NCI-H146 treated with DMSO at 0.1 percent for 48 hours (cell line): ENCODE results near the gene EIF3B.
"Not testable (repeated sequence)": the region's sequence is repeated elsewhere in the genome, so short reads cannot be mapped to it uniquely, and the experiment has no call there.

Source experiments
- DNase-seq: peaks from one replicate; lab custom pipeline; 2025; ENCODE audit not compliant: unreplicated experiment; lab: John Stamatoyannopoulos, UW

Gene EIF3B

DNA sequence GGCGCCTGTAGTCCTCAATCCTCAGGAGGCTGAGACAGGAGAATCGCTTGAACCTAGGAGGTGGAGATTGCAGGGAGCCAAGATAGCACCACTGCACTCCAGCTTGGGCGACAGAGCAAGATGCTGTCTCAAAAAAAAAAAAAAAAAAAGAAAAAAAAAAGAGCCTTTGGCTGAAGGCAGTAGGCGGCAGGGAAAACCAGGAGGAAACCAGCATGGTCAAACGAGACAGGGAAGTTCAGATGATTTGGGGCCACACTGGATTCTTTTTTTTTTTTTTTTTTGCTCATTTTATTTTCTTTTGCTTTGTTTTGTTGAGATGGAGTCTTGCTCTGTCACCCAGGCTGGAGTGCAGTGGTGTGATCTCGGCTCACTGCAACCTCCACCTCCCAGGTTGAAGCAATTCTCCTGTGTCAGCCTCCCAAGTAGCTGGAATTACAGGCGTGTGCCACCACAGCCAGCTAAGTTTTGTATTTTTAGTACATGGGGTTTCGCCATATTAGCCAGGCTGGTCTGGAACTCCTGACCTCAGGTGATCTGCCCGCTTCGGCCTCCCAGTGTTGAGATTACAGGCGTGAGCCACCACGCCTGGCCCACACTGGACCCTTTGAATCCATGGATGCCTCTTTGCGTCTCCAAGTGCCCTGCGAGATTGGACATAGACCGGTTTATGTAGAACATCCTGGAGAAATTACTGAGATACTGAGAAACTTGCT lies 7.1 kb upstream of the EIF3B start:
- not testable (repeated sequence) for DNase-seq

- no peak for DNase-seq
Measured at GRCh38 chr7:2350055-2350454, 4.6 kb upstream of the EIF3B start.

GRCh38 chr7:2350861-2351260 lies 3.8 kb upstream of the EIF3B start:
- DNase-seq = no peak

GRCh38 chr7:2353113-2353935 lies 1.3 kb upstream of the EIF3B start:
- no peak for DNase-seq

DNA sequence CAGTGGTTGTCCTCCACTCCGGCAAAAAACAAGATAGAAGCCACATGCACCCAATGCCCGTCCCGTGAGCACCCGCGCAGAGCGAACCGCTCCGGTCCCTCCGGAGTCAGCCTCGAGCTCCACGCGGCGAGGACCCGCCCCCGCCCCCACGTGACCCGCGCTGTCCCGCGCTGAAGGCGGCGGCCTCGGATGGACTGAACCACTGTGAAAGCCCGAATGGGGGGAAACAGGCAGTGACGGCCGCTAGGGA lies 766 bp upstream of the EIF3B start:
- no peak for DNase-seq

GRCh38 chr7:2354939-2355704 lies 495 bp downstream of the EIF3B start:
- no peak for DNase-seq

DNA sequence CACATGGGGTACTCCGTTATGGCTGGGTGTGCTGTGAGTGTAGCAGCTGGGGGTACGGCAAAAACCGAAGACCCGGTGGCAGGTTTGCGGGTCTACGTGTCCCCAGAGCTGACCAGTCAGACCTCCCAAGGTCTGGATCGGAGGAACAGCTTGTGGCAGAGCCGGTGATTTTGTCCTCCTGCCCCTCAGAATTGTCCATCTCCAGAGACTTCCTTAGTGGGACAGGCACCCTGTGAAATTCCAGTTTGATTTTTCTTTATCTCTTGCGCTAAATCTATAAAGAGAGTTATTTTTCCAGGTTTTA lies 1.0 kb downstream of the EIF3B start:
- DNase-seq = no peak

DNA sequence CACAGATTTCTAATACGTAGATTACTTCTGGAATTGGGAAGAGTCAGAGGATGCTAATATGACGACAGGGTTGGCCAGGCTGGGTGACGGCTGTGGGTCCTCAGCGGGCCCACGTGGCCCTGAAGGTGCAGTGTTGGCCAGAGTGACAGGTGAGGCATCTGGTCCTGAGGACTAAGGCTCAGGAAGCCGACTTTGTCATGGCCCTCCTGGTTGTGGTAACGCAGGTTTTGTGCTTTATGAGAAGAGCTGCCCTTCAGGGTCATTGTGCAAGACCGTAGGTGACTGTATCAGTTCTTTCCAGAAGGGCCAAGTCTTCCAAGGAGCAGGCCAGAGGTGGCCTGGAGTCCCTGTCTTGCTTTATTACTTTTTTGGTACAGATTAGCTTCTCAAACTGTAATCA lies 2.5 kb downstream of the EIF3B start:
- no peak for DNase-seq

DNA sequence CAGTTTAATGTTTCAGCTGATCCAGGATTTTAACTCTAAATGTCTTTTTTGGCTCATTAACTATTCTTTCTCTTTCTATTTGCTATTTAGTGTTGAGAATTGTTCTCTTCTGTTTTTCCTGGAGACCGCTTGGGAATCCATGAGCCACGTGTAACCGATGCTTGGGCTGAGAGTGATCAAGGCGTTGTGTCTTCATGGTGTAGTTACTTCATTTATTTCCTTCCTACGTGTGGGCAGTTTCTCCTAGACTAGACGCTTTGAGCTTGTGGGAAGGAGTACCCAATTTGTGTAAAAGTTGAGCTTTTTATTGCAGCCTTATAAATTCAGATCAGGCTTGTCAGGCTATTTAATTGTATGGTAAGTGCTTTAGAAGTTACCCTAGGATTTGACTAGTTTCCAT lies 2.9 kb downstream of the EIF3B start:
- no peak for DNase-seq

DNA sequence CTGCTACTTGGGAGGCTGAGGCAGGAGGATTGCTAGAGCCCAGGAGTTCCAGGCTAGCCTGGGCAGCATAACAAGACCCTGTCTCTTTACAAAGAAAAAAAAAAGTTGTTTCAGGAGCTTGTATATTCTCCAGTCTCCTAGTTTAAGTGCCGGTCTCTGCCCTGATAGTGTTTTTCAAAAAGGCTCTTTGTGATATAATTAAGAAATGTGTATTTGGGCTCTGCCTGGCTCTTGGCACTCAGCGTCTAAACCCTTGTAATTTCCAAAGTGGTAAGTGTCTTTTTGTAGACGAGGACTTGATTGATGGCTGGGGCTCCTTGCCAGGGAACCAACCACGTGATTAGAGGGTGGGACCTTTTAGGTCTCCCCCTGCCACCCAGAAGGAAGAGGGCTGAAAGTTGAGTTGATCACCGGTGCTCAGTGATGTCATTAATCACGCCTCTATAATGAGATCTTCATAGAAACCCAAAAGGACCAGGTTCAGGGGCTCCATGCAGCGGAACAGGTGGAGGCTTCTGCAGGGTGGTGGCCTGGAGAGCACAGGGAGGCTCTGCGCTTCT lies 4.4 kb downstream of the EIF3B start:
- no peak for DNase-seq

GRCh38 chr7:2359610-2360009 lies 5.0 kb downstream of the EIF3B start:
- no peak for DNase-seq

- DNase-seq = no peak
Measured at GRCh38 chr7:2360796-2361195, 6.2 kb downstream of the EIF3B start.

- no peak for DNase-seq
Measured at GRCh38 chr7:2362385-2363088, 7.9 kb downstream of the EIF3B start.

DNA sequence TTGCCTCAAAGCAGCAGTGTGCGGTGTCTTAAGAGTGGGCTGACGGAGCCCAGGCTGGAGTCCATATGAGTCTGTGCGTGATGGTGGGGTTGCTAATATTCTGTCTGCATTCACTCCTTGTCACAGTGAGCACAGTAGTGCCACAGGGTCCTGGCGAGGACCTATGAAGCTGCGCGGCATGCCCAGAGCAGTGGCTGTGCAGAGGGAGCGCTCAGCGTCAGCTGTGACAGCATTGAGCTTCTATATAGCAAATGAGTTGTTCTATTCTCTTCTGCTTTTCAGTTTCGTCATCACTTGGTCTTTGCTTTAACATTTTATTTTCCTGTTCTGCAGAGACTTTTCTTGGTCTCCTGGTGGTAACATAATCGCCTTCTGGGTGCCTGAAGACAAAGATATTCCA lies 14.5 kb downstream of the EIF3B start:
- no peak for DNase-seq

DNA sequence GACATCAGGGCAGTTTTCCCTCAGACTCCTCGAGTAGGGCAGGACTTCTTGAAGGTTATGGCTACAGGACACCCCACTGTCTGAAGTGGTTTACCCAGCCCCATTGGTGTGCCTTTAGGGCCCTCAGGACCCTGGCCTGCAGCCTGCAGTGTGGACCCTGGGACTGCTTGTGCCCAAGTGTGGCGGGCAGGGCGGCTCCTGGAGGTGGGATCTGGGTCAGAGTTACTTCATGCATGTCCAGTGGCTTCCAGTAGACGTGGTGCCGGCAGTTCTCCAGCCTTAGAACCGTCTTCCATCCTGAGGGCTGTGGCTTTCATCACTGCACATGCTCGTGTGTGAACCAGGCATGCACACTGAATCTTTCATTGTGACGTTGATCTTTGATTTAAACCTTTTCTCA lies 16.7 kb downstream of the EIF3B start:
- no peak for DNase-seq

- DNase-seq = no peak
Measured at GRCh38 chr7:2372724-2373123, 18.1 kb downstream of the EIF3B start.

DNA sequence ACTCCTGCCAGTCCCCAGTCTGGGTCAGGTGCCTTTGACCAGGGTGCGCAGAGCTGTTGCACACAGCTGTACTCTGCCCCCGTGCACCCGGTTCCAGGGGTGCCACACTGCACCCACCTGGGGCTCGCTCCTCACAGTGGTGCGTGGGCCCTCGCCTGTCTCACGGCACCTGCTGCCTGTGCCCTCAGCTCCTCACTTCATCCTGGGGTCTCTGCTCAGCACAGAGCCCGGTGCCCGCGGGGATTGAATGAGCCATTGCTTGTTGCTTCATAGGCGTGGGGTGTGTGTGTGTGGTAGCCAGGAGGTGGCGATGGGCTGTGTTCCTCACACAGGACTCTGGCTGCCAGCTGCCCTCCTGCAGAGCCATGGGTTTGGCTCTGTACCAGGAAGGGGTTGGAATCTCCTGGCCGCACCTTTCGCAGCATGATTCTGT lies 18.5 kb downstream of the EIF3B start:
- no peak for DNase-seq

GRCh38 chr7:2373646-2374045 lies 19.0 kb downstream of the EIF3B start:
- no peak for DNase-seq

DNA sequence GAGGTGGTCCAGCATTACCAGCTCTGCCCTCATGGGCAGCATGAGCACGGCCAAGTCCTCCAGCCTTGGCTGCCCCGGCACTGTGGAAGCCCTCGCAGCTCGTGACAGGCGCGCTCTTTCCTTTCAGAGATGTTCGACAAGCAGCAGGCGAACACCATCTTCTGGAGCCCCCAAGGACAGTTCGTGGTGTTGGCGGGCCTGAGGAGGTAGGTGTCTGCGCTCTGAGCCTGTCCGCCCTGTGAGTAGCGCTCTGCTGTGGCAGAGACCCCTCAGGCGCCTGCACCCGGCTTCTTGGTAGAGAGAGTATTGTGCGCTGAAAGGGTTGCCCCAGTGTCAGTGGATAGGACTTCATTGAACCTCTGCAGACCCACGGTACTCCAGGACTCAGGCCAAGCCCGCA lies 19.8 kb downstream of the EIF3B start:
- DNase-seq = no peak

DNA sequence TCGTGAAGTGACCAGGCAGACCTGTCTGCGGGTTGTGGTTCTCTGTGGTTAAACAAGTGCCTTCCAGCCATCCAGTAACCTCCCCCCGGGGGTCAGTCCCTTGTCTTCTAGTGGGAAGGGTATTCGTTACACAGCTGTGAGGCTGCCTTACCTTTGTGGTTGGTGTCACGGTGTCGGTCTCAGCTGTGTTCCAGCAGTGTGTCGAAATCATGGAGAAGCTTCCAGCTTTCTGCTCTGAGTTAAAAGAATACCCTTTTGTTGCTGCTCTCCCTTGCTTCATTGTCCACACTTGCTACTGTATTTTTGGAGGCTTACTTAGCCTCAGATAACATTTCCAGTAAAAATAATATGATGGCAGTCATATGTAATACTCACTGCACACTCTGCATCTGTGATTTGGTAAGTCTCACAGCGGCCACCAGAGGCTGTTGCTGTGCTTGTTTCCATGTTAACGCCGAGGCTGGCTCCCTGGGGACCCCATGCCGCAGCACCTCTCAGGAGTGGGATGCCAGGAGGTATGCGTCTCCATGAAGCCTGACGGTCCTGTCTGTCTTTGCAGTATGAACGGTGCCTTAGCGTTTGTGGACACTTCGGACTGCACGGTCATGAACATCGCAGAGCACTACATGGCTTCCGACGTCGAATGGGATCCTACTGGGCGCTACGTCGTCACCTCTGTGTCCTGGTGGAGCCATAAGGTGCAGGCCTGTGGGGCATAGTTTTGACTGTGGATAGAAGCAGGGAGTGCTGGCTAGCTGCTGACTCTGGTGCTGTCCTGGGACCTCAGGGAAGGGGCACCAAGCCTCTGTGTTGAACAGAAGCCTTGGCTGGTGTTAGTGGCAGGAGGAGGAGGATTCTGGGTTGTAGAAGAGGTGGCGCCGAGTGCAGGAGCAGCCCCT lies 20.5 kb downstream of the EIF3B start:
- no peak for DNase-seq
